Testis (tissue), 2 donors: ENCODE results near the gene ADORA3.

ENCODE experiments used
- CTCF ChIP-seq, 3 experiments: fragments of 450-650 bp in 2 of 3; fragments of 200-600 bp in 1 of 3; sonication (generic) in 1 of 3; IDR thresholded peaks; one replicate each; pipeline ENCODE4 v1.5.1; 2016 to 2019; ENCODE audit warnings: antibody characterized with exemption in 3 of 3, mild to moderate bottlenecking in 2 of 3, moderate library complexity in 1 of 3
- POLR2A ChIP-seq: fragments of 450-650 bp; IDR thresholded peaks from one replicate; pipeline ENCODE4 v1.6.1; 2017; ENCODE audit warnings: antibody characterized with exemption, mild to moderate bottlenecking, moderate library complexity

DNA sequence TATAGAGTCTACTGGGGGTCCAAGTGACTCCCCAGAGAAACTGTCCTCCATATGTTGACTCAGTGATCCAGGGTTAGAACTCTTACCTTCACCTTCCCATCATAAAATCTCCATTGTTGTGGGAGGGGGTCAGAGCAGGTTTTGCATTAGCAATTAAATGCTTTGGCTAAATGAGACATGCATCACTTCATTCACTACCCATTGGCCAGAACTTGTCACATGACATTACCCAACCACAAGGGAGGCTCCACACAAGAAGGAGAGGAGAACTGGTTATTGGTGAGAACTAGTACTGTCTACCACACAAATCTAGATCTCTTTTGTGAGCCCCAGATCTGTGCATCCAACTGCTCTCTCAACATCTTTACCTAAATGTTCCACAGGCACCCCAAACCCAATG is 33.9 kb downstream of the ADORA3 start:
- no peak for TF ChIP-seq CTCF (IDR thresholded peaks at IDR 0.05)
- no peak for TF ChIP-seq POLR2A
